HG03025 (cell line): ENCODE measurements around the gene MAPK9.
A peak's percentile ranks its signal among the peaks of the same experiment; 100 is the strongest.
"Not testable (repeated sequence)": the region's sequence is repeated elsewhere in the genome, so short reads cannot be mapped to it uniquely, and the experiment has no call there.

Source experiments
- ATAC-seq: cut with Tn5 transposase; IDR thresholded peaks from one replicate; pipeline ENCODE4 v1.9.1; 2021; ENCODE audit warnings: mild to moderate bottlenecking, moderate library complexity; ENCODE audit not compliant: unreplicated experiment, low FRiP score

Gene MAPK9

DNA sequence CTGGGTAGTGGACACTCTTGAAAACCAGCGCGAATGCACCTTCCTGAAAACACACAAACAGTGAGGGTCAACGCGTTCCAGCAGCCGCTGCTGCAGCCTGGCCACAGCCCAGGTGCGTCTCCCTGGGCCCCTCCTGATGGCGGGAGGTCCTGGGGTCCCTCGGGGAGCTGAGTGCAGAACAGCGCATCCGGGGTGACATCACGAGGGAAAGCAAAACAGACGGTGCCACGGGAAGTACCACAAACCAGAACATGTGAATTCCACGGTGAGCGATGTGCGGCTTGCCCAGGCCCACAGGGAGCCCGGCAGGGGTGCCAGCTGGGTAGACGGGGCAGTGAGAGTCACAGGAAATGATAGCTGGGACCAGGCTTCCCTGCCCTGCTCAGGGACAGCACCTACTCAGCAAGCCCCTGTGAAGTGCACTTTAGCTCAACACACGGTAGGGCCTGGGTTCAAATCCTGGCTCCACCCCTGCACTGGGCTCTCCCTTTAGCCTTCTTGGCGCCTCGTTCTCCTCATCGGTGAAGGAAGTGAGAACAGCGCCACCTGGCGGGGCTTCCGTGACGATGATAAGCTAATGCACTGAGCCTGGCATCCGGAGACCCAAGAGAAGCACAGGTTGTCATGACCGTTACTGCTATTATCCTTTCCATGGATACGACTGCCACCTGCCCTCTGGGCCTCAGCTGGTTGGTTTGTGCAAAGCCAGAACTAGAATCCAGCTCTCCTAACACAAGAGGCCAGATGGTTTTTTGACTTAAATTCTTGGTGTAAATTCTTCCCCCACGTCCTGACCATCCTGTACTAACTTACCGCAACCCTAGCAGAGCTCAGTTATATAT, 36.6 kb upstream of the MAPK9 start:
- ATAC-seq: peak; percentile 69

DNA sequence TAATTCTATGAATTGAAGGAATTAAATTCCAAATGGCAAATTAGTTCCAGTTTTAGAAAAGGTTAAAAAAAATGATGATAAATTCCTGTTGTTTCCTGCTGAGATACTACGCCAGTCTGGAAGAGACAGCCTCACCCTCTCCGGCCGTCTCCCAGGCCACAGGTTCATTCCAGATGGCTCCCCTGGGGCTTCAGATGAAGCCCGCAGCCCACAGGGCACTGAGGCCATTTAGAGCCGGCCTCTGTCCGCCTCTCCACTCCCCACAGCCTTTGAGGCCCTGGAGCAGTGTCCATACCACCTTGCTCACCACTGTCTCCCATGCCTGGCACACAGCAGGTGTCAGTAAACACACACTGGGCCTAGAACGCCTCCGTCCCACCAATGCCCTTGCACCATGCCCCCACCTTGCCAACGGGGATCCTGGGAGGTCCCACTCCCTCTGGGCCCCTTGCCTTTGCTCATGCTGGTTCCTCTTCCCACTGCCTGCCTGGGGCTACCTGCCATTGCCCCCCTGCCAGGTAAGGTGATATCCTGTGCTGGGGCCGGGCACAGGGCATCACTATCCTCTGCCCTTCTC, 35.2 kb upstream of the MAPK9 start:
- ATAC-seq: no peak

DNA sequence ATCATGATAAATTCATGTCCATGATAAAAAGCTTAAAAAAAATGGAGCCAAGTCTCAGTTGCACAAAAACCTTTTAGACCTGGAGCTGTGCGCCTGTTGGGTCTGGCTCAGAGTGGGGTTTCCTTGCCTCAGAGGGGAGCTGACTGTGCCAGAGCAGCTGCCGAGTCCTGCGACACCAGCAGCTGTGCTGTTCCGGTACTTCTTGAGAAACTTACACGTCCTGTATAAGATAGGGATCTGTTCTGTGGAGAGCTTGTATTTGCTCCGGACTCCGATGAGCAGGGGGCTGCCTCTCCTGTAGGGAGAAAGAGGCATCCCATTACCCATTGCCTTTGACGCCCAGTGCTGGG, 32.7 kb upstream of the MAPK9 start:
- ATAC-seq: no peak

DNA sequence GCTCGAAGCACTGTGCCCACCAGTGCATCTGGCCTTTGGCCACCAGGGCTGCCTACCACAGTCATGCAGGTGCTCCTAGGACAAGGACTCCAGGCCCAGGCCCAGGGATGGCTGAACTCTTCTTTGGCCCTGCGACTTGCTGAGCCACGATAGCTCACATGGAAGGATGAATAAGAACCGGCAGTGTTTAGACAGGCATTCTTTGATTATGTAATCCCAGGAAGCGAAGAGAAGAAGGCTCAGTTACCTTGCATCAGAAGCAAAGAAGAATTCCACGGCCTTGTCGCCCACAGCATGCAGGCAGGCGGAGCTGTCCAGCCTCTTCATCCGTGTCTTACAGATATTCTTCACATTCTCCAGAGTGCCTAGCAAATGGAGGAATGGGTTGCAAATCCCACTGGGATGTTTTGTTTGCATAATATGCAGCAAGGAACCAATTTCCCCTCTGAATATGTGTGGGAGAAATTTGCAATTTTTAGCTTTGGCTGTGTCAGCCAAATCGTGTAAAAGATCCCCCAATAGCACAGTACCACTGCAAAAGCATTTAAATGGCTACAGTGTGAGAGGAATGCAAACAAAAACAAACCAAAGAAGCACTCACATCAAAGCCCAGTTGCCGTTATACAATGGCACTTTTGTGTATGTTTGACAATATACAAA, 32.2 kb upstream of the MAPK9 start:
- no peak for ATAC-seq

DNA sequence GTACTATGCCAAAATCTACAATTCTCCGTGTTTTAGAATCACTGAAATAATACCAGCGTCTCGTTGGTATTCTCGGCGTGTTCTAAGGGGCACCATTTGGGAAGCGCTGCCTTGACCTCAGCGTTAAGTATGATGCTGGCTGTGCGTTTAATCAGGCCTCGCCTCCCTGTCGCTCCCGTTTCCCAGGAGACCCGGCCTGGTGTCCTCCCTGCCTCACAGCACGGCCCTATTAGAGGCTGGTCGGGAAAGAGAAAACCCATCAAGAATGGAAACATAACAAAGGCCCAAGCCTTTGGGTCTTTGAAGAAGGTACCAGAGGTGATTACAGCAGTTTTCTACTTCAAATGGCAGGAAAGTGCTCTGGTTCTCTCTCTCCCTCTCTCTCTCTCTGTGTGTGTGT, 31.3 kb upstream of the MAPK9 start:
- no peak for ATAC-seq

DNA sequence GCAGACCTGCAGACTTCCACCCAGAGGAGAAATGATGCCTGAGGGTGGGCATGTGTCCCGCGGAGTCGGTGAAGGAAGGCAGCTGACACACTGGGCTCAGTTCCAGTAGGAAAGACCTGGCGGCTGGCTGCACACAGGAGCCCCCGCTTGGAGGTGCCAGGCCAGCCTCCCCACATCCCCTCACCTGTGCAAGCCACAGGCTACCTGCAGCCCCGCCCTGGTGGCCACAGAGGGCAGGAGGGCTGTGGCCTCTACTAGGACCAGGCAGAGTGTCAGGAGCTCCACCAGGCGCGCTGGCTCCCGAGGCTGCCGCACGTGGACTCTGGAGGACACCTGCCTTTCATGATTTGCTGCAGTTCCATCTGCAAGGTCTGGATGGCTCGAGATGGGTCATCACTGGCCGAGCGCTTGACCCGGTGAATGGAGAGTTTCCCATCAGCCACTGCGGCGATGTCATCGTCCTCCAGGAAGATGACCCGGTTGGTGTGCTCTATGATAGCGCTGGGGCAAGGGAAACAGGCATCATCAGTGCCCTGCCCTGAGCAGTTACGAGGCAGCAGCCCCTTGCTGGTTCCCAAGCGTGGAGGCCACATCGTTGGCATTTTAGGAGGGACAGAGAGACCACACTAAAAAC, 26.7 kb upstream of the MAPK9 start:
- ATAC-seq: no peak

DNA sequence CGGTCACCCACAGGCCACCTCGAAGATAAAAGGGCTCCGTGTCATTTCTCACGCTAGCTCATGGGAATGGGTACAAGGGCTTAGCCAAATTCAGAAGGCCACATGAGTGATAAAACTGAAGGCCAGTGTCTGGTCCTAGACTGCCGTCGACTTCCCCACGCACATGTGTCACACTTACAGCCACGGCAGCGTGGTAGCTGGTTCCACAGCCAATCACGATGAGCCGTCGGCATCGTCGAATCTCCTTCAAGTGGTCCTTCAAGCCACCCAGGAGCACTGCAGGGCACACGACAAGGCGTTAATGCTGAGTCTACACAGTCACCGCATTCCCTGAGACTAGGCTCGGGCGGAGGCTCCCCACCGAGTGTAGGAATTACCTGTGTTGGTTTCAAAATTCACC, 24.7 kb upstream of the MAPK9 start:
- ATAC-seq: no peak

DNA sequence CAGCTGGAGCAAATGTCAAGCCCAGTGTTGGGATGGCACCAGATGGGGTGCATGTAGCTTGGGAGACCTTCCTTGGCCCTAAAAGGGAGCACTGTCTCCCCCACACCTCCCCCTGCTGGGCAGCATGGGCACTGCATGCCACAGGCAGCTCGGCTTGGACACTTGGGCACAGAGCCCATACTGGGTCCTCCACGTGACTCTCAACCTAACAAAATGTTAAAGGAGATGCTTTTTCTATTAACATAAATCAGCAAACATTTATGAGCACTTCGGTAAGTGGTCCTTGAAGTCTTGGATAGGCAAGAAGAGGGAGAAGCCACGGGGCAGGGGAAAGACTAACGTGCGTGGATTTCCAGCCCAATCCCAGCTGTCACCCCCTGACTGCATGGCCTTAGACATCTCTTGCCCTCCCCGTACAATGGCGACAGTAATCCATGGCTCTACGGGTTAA, 23.9 kb upstream of the MAPK9 start:
- ATAC-seq: no peak

DNA sequence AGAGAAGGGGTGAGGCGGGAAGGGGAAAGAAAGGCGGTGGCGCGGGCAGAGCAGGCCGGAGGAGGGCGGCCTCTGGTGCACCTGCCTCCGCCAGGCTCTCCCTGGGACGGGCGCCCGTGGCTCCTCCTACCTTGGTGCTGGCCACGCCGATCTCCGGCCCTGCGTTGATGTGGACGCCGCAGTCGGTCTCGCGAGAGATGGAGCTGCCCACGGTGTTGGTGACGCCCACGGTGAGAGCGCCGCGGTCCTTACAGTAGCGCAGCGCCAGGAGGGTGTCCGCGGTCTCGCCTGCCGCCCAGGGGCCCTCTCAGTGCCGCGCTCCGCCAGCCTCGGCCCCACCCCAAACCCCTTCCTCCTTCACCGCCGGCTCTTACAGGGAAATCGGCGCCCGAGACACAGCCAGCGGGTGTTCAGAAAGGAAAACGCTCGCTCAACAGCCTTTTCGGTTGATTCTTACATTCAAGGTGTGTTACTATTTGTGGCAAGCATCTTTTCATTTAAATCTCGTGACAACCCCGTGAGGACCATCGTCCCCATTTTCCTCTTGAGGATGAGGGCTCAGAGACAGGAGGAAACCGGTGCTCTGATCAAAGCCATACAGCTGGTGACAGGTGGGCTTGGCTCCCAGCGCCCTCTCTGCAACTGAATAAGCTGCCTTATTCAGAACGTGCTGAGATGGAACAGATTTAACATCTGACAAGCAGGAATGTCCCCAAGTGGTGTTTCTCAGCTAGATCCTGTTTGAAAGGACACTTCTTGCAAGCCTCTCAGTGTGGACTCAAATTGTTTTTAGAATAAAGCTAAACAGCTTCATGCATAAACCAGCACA, 22.0 kb upstream of the MAPK9 start:
- no peak for ATAC-seq

DNA sequence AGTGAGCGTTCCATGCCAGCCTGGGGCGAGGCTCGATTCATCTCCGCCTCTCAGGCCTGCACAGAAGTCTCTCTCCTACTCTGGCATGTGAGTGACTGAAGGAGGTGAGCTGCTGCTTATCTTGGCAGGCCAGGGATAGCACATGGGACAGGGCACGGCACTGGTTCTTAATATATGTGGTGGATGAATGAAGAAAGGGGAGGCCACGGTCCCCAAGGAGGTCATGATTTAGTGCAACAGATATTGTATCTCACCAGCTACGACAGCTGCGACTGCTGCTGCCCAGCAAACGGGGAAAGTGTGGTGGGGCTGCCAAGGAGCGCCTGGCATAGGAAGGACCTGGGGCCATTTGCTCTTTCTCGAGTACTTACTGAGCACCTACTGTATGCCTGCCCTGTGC, 19.3 kb upstream of the MAPK9 start:
- no peak for ATAC-seq

DNA sequence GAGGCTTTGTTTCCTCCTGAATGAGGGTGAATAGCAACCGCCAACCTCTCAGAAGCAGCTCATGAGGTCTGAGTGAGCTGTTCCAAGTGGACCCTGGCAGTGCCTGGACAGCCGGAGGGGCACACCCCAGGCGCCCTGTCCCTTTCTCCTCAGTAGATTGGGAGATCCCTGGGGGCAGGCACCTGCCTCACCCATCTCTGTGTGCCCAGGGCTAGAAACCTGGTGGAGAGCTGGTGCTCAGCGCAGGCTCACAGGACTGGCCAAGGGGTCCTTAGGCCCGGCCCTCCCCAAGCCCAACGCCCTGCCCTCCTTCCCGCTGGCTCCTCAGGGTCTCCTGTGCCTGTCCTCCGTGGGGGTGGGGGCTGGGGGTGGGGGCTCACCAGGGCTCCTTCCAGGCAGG, 14.9 kb upstream of the MAPK9 start:
- ATAC-seq: no peak

DNA sequence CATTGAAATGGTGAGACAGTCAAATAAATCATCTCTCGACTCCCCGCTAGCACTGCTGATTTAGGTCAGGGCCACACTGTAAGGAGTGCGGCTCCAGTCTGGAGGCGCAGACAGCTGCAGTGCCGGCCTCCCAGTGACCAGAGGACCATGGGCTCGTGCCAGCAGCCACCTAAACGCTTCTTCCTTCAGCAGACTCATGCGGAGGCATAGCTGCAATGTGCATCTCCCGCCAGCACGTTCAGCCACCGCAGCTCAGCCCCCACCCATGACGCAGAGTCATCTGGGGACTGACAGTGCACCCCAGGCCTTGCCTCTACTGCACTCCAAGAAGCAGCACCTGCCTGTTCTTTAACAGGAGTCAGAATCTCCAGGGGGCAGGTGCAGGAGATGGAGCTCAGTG, 13.6 kb upstream of the MAPK9 start:
- ATAC-seq: no peak

DNA sequence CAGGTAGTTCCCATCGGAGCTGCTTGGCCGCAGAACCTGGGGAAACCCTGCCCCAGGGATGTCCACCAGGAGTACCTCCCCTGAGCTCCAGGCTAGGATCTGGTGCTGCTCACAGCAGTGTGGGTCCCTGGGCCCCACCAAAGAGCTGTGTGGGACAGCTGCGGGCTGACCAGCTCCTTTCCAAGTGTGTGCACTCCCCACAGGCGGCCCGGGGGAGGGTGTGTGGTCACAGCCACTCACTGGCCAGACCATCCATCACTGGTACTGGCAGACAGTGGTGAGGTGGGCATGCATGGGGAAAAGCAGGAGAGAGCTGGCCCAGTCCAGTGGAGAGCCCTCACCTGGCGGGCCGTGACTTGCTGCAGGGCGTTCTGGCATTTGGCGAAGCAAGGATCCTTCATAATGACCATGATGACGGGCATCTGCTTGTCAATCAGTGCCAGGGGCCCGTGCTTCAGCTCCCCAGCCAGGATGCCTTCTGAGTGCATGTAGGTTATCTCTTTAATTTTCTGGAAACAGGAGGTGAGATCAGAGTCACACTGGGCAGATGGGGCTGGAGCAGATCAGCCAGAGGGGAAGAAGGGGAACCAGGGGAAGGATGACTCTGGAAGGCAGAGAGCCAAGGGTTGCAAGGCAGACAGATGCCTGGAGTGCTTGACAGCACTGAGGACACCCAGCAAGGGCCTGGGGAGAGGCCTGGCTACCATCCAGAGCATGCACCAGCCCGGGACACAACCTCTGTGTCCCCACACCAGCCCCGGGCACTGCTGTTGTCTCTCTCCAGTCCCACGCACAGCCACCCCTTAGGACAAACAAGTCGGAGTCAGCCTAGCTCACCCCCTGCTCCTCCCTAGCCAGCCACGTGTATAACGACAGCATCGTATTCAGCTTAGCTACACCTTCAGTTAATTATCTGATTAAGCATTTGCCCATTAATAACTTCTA, 12.8 kb upstream of the MAPK9 start:
- ATAC-seq: no peak

DNA sequence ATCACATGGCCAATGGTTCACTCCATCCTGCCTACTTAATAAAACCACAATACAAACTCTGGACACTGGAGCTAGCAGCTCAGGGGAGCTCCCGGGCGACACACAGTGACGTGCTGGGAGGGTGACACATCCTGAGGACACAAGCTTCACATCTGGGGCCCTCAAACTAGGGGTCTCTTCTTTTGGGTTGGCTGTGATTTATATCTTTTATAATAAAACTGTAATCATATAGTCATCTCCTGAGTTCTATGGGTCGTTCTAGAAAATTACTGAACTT, 12.1 kb upstream of the MAPK9 start:
- ATAC-seq: no peak

DNA sequence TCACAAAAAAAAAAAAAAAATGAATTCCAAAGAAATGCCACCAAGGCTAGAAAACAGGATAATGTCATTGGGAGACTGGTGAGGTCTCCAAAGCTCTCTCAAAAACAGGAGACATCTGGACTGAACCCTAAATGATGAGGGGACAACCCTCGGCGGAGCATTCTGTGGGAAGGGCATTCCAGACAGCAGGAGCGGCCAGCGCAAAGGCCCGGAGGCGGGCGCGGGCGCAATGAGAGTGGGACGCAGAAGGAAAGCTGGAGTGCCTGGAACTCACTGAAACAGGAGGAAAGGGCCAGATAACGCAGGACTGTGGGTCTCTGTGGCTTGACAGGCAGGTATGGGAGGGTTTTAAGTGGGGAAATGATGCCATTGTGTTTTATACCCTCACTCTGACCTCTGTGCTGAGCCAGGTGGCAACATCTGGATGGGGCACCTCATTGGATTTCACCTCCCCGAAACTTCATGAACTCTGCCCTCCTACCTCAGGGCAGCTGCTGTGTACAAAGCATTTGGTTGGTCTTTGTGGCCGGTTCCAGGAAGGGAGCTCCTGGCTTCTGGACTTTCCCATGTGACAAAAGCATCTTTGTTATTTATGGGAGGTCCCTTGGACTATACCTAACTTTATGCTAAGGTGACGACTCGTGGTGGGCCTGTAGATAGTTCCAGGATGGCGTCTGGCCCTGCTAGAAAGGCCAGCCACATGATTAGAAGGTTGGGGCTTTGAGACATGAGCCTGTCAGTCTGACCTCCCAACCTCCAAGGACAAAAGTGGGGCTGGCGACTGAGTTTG, 11.5 kb upstream of the MAPK9 start:
- ATAC-seq: no peak

DNA sequence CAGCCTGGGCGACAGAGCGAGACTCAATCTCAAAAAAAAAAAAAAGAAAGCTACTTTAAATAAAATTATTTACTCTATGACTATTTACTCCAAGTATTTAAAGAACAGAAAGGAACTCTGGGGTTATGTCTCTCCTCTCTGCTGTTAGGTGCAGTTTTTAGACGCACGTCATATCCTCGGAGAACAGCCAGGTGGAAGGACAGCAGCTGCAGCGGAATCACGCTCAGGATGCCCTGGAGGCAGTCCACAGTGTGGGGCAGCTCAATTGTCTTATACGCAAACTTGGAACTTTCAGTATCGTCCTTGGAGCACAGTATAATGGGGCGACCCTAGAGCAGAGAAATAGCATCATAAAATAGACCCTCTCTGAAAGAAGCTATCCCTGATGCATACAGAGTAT, 10.4 kb upstream of the MAPK9 start:
- ATAC-seq: no peak

DNA sequence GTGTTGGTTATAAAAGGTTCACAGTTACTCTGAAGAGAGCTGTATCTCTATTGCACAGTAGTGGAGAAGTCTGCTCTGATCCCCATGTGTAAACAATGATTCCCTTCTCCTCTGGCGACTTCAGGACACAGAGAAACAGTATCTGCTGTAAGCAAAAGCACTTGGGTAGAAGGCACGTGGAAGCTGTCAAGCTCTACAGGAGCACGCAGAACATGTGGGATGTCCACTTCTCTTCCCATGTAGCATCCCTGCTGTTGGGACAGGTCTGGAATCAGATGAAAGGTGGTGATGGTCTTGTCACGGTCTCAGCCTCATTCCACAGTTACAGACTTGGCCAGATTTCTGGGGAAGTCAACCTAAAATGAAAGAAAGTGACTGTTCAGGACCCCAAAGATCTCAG, 9.4 kb upstream of the MAPK9 start:
- ATAC-seq: no peak

DNA sequence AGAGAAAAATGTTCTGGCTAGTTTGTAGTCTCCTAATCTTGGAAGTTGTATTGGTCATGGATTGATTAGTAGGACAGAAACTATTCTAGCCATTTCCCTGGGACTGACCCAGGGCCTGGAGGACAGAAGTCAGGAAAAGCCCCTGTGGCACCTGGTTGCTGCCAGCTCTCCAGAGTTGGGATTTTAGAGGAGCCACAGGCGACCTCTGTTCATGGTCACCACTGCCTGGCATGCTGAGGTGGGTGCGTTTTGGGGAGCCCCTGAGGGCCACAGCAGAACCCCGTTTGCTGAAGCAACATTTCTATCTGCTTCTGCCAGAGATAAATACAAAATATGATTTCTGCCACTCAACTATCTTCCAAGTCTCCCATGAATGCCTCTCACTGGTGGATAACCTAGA, 7.6 kb upstream of the MAPK9 start:
- no peak for ATAC-seq

DNA sequence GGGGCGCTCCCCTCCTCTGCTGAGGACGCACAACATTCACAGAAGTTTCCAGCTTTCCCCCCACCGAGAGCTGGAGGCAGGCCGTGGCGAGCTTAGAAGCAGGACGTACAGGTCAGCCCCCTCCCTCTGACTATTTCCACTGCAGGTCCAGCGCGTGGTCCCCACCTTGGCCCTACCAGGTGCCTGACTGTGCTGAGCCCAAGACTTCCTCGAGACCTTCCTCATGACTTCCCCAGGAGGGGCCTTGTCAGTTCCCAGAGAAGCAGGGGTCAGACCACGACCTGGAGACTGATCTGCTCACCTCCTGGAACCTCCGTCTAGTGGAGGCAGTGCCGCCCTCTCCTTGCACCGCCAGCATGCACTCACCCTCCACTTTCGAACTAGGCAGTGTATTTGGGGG, 7.1 kb upstream of the MAPK9 start:
- not testable (repeated sequence) for ATAC-seq
